VCaP (cell line): ENCODE results near the gene RASGEF1B.

Experiments
- H3K27ac ChIP-seq: fragments of 450-650 bp; 2 replicates; pipeline ENCODE4 v1.5.1; 2017
- CTCF ChIP-seq: fragments of 450-650 bp; conservative IDR thresholded peaks from 2 replicates; pipeline ENCODE4 v1.5.1; 2017; ENCODE audit warnings: mild to moderate bottlenecking, moderate library complexity

The RASGEF1B gene

GRCh38 chr4:81380437-81380836, 91.3 kb downstream of the RASGEF1B start:
- no peak for TF ChIP-seq CTCF
- H3K27ac ChIP-seq: peak overlapping the region; percentile 77; the same call in 1 of the 2 replicates

GRCh38 chr4:81378386-81378785, 93.3 kb downstream of the RASGEF1B start:
- TF ChIP-seq CTCF: no peak
- H3K27ac ChIP-seq: peak overlapping the region; percentile 77

DNA sequence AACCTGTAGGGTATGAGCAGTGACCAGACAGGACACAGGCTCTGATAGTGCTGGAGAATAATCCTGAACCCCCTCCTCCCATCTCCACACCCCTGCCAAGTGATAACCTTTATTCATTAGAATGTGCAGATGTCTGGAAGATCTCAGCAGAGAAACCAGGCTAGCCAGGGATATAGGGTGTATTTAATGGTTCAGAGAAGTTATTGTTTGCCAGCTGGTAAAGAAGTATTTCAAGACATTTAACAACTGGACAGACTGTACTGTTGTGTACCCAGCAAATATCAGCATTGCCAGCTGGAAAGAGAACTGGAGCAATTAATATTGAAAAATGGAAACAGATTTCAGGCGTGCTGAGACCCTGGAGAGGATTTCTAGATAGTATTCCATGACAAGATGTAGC, 94.5 kb downstream of the RASGEF1B start:
- TF ChIP-seq CTCF: no peak
- H3K27ac ChIP-seq: peak overlapping the region; percentile 77

- TF ChIP-seq CTCF: no peak
- H3K27ac ChIP-seq: peak overlapping the region; percentile 77
Observed at GRCh38 chr4:81376720-81377119, 95.0 kb downstream of the RASGEF1B start.
